HG02763 (cell line): Measurements from ENCODE around the gene BCL10.

Experiments
- ATAC-seq: cut with Tn5 transposase; IDR thresholded peaks from one replicate; pipeline ENCODE4 v1.9.1; 2021; ENCODE audit warnings: mild to moderate bottlenecking, moderate library complexity; ENCODE audit not compliant: unreplicated experiment

Gene BCL10

DNA sequence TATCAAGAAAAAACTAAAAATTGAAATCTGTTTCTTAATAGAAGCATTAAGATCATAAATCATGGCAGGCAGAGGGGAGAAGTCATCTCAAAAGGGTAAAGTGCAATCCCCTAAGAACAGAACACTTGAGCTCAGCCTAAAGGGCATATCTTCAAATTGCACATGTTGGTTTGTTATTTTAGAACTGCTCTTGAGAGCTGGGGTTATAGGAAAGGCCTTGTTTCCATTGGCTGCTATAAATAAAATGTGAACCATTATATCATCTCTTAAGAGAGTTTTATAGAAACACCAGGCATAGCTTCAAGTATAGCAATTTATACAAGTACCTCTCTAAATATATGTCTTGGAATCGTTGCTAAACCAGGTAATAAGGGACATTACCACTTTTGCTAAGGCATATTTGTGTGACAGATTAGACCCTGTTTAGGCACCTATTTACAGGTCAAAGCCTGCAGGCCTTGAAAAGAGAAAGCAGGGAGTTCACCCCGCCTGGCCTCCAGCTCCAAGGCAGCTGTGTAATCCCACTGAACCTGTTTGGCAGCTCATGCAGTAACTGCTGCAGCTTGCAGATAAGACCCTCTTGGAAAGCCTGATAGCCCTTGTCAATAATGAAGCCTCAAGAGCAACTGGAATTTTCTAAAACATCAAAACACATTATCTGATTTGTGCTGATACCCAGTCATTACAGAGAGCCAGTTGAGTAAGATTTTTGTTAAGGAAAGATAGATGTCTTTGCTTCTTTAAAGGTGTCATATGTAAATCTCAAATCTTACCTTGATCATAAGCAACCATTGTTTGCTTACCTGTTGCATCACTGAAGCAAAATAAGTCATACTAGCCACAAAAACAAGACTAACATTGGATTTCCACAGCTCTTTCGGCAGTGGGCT, 51.5 kb downstream of the BCL10 start:
- ATAC-seq: no peak

DNA sequence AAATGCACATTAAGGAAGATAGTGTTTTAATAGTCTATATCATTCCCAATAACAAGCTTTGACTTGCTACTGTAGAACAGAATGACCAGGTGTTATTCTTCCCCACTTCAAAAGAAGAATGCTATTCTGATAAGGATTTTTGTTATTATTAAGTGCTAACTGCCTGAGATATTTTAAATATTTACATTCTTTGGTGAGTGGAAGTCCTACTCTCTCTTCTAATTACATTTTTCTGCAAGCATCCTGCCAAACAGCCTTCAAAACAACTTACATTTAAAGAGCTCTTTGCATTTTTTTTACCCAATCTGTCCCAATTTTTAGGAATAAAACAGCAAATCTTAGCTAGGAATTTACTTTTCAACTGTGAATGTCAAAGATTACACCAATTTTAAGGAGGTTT, 52.1 kb downstream of the BCL10 start:
- no peak for ATAC-seq

DNA sequence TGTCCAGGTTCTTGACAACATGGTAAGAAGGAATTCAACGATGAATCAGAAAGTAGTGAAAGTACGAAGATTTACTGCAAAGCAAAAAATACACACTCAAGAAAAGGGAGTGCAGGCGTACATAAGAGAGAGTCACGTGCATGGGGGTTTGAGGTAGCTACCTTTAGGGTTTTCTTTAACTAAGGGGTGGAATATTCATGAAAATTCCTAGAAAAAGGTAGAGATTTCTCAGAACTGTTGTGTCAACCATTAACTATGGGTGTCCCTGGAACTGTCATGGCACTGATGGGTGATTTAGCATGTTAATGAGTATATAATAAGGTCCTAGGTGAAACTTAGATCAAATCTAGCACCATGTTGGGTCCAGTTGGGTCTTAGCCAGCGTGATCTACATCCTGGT, 53.1 kb downstream of the BCL10 start:
- no peak for ATAC-seq

DNA sequence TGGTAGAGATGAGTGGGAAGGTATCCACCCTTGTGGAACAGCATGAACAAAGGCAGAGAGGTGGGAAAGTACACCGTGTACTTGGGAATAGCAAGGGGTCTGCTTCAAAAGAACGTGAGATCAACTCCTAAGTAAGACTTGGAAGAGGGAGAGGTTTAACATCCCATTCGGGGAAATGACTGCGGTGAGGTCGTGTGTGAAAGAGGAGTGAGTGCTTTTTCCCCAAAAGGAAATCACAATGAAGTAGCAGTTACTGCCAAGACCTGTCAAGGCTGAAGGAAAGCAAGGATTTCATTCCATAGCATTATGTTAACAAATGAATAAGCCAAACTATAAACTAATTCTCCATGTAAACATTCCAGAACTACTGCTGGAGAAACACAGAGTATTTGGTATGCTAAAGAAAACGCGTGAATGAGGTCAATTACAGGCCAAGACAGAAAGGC, 55.7 kb downstream of the BCL10 start:
- ATAC-seq: no peak

DNA sequence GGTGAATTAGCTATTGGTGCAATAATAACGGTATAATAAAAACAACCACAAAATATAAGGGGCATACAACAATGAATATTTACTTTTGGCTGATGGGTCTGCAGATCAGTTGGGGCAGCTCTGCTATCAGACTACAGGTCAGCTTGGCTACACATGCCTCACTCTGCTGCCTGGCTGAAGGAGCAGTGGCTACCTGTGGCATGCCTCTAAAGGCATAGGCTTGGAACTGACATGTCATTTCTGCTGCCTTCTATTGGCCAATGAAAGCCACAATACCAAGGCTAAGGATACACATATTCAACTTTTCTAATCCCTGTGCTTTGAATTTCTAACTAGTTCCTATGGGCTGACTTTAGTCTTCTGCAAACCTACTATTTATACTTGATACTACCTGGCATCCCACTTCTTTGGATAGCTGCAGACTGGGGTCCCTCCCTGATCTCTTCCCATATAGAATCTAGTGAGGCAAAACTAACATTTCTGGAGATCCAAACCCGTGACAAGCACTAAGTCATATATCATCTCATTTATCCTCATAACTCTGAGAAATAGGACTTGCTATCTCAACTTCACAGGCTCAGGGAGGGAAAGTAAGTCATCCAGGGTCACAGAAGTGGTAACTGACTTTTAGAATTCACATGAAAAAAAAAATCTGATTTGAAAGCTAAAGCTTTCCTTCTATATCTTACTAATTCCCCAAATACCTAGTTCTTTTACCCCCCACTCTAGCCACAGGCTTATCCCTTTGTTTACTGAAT, 56.4 kb downstream of the BCL10 start:
- no peak for ATAC-seq

DNA sequence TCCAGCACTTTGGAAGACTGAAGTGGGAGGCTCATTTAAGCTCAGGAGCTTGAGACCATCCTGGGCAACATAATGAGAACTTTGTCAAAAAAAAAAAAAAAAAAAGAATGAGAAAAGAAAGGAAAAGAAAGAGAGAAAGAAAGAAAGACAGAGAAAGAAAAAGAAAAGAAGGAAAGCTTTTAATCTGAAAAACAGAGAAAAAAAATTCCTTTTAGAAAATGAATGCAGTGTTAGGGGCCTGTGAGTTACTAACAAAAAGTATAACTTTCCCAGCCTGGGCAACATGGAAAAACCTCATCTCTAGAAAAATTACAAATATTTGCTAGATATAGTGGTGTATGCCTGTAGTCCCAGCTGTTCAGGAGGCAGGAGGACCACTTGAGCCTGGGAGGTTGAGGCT, 59.7 kb downstream of the BCL10 start:
- ATAC-seq: no peak
